Panc1 (cell line): ENCODE data around the gene CENPH. TPM values are rescaled to one million over a fixed set of nuclear protein-coding genes. Genes with fewer than 3 reads are reported as not detected.

Experiments used
- ATAC-seq: fragments of 200-7000 bp; cut with Tn5 transposase; 2 replicates; pipeline ENCODE4 v1.9.1; 2020; ENCODE audit warnings: mild to moderate bottlenecking, moderate library complexity
- BruUV-seq: library from RNA; stranded (reverse); fragments of 400-500 nt; replicated peaks from 2 replicates; lab custom pipeline; 2021; lab: Mats Ljungman, UMichigan
- CTCF ChIA-PET: fragments of 300-600 bp; sonication (Branson Sonifier 250); formaldehyde crosslinking; loops from one replicate; lab custom pipeline; 2022; ENCODE audit warnings: antibody characterized with exemption; lab: Charles Lee
- POLR2A ChIA-PET: fragments of 300-600 bp; sonication (Branson Sonifier 250); formaldehyde crosslinking; loops from one replicate; lab custom pipeline; 2022; ENCODE audit warnings: antibody characterized with exemption; lab: Charles Lee
- DNase-seq: peaks from one replicate; pipeline ENCODE4 v3.0.0-alpha.2; 2010; ENCODE audit warnings: low read depth, low spot score
- H3K27ac ChIP-seq: 2 replicates; pipeline ENCODE4 v1.5.1; 2011; ENCODE audit warnings: mild to moderate bottlenecking, low read length, inconsistent platforms
- H3K27me3 ChIP-seq: fragments of 200-500 bp; sonication (Bioruptor generic); 2 replicates; pipeline ENCODE4 v1.6.0; 2014; ENCODE audit warnings: low read length, inconsistent platforms; ENCODE audit not compliant: control insufficient read depth, insufficient read depth
- H3K36me3 ChIP-seq: fragments of 200-500 bp; sonication (Bioruptor generic); 2 replicates; pipeline ENCODE4 v1.5.1; 2014; ENCODE audit warnings: inconsistent platforms, mild to moderate bottlenecking, low read length, moderate library complexity; ENCODE audit not compliant: control insufficient read depth, insufficient read depth
- H3K4me1 ChIP-seq: 2 replicates; pipeline ENCODE4 v1.5.1; 2011; ENCODE audit warnings: inconsistent platforms, mild to moderate bottlenecking, low read length, moderate library complexity; ENCODE audit not compliant: control insufficient read depth, insufficient read depth
- H3K4me3 ChIP-seq, 2 experiments: 2 replicates each; pipeline ENCODE4 v1.5.1; 2011 to 2012; ENCODE audit warnings: low read depth in 2 of 2, low read length in 2 of 2, mild to moderate bottlenecking in 2 of 2, inconsistent platforms in 1 of 2, moderate library complexity in 1 of 2
- H3K9me3 ChIP-seq: fragments of 200-500 bp; sonication (Bioruptor generic); 2 replicates; pipeline ENCODE4 v1.5.1; 2014; ENCODE audit warnings: low read depth, mild to moderate bottlenecking, inconsistent platforms, low read length, moderate library complexity; ENCODE audit not compliant: control insufficient read depth, insufficient read depth
- CTCF ChIP-seq: fragments of 450-650 bp; IDR thresholded peaks from 2 replicates; pipeline ENCODE4 v1.5.1; 2017; ENCODE audit warnings: mild to moderate bottlenecking
- POLR2AphosphoS5 ChIP-seq: IDR thresholded peaks from 2 replicates; pipeline ENCODE4 v1.6.1; 2012; ENCODE audit warnings: mild to moderate bottlenecking, low read depth, low read length, moderate library complexity
- REST ChIP-seq, 2 experiments: IDR thresholded peaks; 2 replicates each; pipeline ENCODE4 v1.6.1; 2011 to 2012; ENCODE audit warnings: low read depth in 2 of 2, control low read depth in 1 of 2, low read length in 1 of 2, mild to moderate bottlenecking in 1 of 2, moderate library complexity in 1 of 2; ENCODE audit not compliant: insufficient read depth in 1 of 2
- SIN3A ChIP-seq: IDR thresholded peaks from 2 replicates; pipeline ENCODE4 v1.6.1; 2012; ENCODE audit warnings: low read depth, mild to moderate bottlenecking, low read length, moderate library complexity, borderline replicate concordance; ENCODE audit not compliant: insufficient read depth
- TCF7L2 ChIP-seq: IDR thresholded peaks from 2 replicates; pipeline ENCODE4 v1.6.1; 2011; ENCODE audit warnings: mild to moderate bottlenecking, low read depth, low read length, inconsistent platforms
- in situ Hi-C: cut with HindIII; loops from 2 replicates; pipeline ENCODE4 v1.10.0; 2016; ENCODE audit warnings: low sequenced_read_pairs, low pct_unique_long_range_greater_than_20kb
- intact Hi-C: fragments of 100-400 bp; cut with micrococcal nuclease; formaldehyde crosslinking; loops from one replicate; pipeline ENCODE4 v1.10.0; 2022; ENCODE audit not compliant: unreplicated experiment
- total RNA-seq: library from RNA; stranded (reverse); gene quantifications from one replicate; pipeline ENCODE4 v1.2.1, GENCODE V29; 2021; ENCODE audit not compliant: unreplicated experiment

CENPH gene
- total RNA-seq, 1 experiment from 2014 or later = 35.6 TPM

- Histone ChIP-seq H3K9me3 (no peaks in the 10 kb centered on the region), H3K36me3 (no peaks in the 10 kb centered on the region), H3K4me3 (no peak overlapping the region), H3K27me3 (no peaks in the 10 kb centered on the region), H3K4me1 (no peaks in the 10 kb centered on the region), H3K27ac (no peak overlapping the region)
- ATAC-seq (no peak), DNase-seq (no peak)
- ChIA-PET CTCF (no interaction called here), POLR2A (no interaction called here)
- TSS peak; percentile 85 for BruUV-seq
- in situ Hi-C loops (no loop called here), intact Hi-C loops (no loop called here)
- TF ChIP-seq SIN3A (no peak), POLR2AphosphoS5 (no peak), TCF7L2 (no peak), REST (IDR thresholded peaks at IDR 0.05; ENCODE audit: insufficient read depth in 1 of 2, low read depth in 2 of 2, low read length in 1 of 2) (no peak), CTCF (no peak)
Measured at GRCh38 chr5:69209602-69210001, 20.2 kb downstream of the CENPH start.

- Histone ChIP-seq H3K9me3 (no peaks in the 10 kb centered on the region), H3K36me3 (no peaks in the 10 kb centered on the region), H3K4me3 (no peak overlapping the region), H3K27ac (no peak overlapping the region), H3K27me3 (no peaks in the 10 kb centered on the region), H3K4me1 (no peaks in the 10 kb centered on the region)
- ChIA-PET POLR2A (interaction anchor here (2.3 kb wide), 1 partner anchor 21 kb away, joined by 10 read pairs; the partner anchor contains the start of gene CENPH), CTCF (no interaction called here)
- intact Hi-C loops = no loop called here
- no peak for TF ChIP-seq TCF7L2
- TF ChIP-seq POLR2AphosphoS5 = no peak
- no peak for TF ChIP-seq REST (IDR thresholded peaks at IDR 0.05; ENCODE audit: insufficient read depth in 1 of 2, low read depth in 2 of 2, low read length in 1 of 2)
- TF ChIP-seq CTCF = no peak
- in situ Hi-C loops = no loop called here
- no TSS peak for BruUV-seq
- ATAC-seq (no peak), DNase-seq (no peak)
Measured at GRCh38 chr5:69211200-69211599, 21.8 kb downstream of the CENPH start.
